ENCODE measurements around the gene MYOG.

Gene MYOG

DNA sequence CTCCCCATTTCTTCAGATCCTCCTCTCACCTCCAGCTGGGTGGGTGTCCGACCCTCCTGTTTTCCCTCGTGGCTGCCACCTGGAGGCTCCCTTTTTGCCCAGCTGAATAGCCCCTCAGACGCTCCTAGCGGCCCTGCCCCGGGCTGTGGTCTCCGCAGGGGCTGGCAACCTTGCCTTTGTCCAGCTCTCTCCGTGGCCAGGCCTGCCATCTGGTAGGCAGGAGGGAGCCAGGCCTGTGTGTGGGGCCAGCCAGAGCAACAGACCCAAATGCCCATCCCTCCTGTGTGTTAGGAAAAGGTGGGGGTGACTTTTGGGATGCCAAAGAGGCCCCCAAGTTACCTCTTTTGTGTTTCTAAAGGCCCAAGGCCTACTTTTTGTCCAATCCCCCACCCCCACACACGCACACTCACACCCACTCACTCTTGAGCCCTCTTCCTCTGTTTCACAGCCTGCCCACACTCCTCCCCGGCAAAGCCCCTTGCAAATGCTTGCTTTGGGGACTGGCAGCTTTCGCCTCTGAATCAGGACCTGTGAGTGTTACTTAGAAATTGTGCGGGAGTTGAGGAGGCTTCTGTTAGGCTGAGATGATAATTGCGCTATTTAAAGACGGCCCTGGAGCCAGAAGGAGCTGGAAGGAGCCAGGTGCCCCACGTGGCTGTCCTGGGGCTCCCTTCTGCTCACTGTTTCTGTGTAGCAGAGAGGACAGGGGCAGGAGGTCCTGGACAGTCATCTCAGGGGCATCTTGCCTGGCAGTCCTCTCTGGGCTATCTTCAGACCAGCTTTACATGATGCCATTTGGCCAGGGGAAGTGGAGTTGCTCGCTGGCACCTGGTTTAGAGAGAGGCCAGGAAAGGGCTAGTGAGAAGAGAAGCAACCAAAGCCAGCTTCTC is 50.5 kb downstream of the MYOG start:
- H3K4me1 ChIP-seq (ENCODE audit: control insufficient read depth in 1 of 2, insufficient read depth in 1 of 2, low read depth in 1 of 2, low read length in 1 of 2) = peaks cover 10 to 16% of the 10 kb centered on the region in 2 experiments
- TF ChIP-seq, protein P1, sequence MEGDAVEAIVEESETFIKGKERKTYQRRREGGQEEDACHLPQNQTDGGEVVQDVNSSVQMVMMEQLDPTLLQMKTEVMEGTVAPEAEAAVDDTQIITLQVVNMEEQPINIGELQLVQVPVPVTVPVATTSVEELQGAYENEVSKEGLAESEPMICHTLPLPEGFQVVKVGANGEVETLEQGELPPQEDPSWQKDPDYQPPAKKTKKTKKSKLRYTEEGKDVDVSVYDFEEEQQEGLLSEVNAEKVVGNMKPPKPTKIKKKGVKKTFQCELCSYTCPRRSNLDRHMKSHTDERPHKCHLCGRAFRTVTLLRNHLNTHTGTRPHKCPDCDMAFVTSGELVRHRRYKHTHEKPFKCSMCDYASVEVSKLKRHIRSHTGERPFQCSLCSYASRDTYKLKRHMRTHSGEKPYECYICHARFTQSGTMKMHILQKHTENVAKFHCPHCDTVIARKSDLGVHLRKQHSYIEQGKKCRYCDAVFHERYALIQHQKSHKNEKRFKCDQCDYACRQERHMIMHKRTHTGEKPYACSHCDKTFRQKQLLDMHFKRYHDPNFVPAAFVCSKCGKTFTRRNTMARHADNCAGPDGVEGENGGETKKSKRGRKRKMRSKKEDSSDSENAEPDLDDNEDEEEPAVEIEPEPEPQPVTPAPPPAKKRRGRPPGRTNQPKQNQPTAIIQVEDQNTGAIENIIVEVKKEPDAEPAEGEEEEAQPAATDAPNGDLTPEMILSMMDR (IDR thresholded peaks at IDR 0.05) = no peak
- H3K27me3 ChIP-seq = no peaks in the 10 kb centered on the region
- H3K27ac ChIP-seq = no peak overlapping the region
- H3K9me3 ChIP-seq = no peaks in the 10 kb centered on the region
- H3K36me3 ChIP-seq = no peaks in the 10 kb centered on the region
- H3K4me3 ChIP-seq (ENCODE audit: low read depth in 1 of 2, low read length in 1 of 2) = no peak overlapping the region

DNA sequence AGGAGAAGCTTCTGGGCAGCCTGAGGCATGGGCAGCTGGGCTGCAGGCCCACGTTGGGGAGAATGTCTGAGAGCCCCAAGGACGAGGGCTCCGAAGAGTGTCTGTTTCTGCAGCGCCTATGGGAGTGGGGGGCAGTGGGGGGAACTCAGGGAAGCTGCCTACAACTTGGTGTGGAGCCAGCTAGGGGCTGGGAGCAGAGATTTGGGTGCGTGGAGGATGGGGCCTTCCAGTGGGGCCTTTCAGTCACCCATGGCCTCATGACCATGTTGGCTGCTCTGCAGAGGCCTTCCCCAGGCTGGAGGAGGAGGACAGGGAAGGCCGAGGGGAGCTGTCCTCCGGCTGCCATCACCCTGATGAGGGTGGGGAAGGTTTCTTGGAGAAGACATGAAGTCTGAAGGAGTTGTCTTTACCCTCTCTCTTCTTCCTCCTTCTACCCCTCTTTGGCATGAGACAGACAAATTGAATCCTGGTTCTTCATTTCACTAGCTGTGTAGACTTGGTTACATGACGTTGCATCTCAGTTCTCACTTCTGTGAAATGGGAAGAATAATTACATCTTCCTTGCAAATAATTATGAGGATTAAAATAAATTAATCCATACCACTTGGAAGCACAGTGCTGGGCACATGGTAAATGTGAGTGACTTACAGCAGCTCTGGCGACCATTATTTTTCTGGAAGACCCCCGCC is 51.2 kb downstream of the MYOG start:
- no peak overlapping the region for H3K27ac ChIP-seq
- H3K27me3 ChIP-seq = no peaks in the 10 kb centered on the region

DNA sequence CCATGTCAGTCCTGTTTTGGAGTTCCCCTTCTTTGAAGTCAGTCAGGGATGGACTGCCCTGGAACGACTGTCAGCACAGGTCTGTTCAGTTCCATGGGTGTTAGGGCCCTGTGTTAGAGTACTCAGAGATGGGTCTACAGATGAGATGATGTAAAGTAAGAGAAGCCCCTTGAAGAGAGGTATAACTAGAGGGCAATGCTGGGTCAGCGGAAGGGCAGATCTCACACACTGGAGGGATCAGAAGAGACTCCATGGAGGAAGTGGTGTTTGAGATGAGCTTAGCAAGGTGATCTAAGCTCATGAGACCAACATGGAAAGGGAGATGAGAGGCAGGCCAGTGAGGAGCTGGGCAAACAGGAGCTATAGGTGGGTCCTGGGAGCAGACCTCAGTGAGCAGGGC is 51.9 kb downstream of the MYOG start:
- peaks cover 10 to 16% of the 10 kb centered on the region in 2 experiments for H3K4me1 ChIP-seq (ENCODE audit: control insufficient read depth in 1 of 2, insufficient read depth in 1 of 2, low read depth in 1 of 2, low read length in 1 of 2)
- H3K36me3 ChIP-seq = no peaks in the 10 kb centered on the region
- no peak overlapping the region for H3K4me3 ChIP-seq (ENCODE audit: low read depth in 1 of 2, low read length in 1 of 2)
- H3K27ac ChIP-seq = no peak overlapping the region
- no peaks in the 10 kb centered on the region for H3K9me3 ChIP-seq
- TF ChIP-seq, protein P1 (IDR thresholded peaks at IDR 0.05) = no peak
- peaks cover 3% of the 10 kb centered on the region for H3K27me3 ChIP-seq

More for the DNA sequence above, 51.2 kb downstream of the MYOG start:
- H3K4me1 ChIP-seq (ENCODE audit: control insufficient read depth in 1 of 2, insufficient read depth in 1 of 2, low read depth in 1 of 2, low read length in 1 of 2) = peaks cover 10 to 16% of the 10 kb centered on the region in 2 experiments
- TF ChIP-seq, protein P1 (IDR thresholded peaks at IDR 0.05) = no peak
- no peaks in the 10 kb centered on the region for H3K9me3 ChIP-seq
- no peak overlapping the region for H3K4me3 ChIP-seq (ENCODE audit: low read depth in 1 of 2, low read length in 1 of 2)
- H3K36me3 ChIP-seq = no peaks in the 10 kb centered on the region

DNA sequence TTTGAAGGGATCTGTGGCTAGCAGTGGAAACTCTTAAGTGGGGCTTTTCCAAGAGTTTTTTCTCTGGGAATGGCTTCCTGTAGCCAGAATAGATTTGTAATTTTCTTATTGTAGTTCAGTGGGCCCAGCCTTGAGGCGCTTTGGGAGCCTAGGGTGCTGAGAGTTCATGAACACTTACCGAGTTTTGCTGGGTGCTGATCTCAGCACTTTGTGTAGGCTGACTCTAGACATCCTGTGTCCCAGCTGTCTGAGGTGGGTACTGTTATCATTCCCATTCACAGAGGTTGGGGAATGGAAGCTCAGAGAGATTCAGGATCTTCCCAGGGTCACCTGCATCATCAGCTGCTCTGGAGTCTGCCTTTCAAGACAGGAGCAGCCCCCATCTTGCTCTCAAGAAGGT is 52.5 kb downstream of the MYOG start:
- no peak overlapping the region for H3K4me3 ChIP-seq (ENCODE audit: low read depth in 1 of 2, low read length in 1 of 2)

More for the DNA sequence above, 52.5 kb downstream of the MYOG start:
- Histone ChIP-seq H3K36me3 (no peaks in the 10 kb centered on the region), H3K9me3 (no peaks in the 10 kb centered on the region), H3K4me1 (ENCODE audit: control insufficient read depth in 1 of 2, insufficient read depth in 1 of 2, low read depth in 1 of 2, low read length in 1 of 2) (peaks cover 10 to 14% of the 10 kb centered on the region in 2 experiments), H3K27ac (no peak overlapping the region), H3K27me3 (peaks cover 9% of the 10 kb centered on the region)
- TF ChIP-seq, protein P1 (IDR thresholded peaks at IDR 0.05) = no peak
